PFSK-1 (cell line): Measurements from ENCODE around the gene OR6S1.

Experiments
- FOXP2 ChIP-seq: optimal IDR thresholded peaks from 2 replicates; pipeline ENCODE3; 2011; ENCODE audit warnings: borderline replicate concordance, control low read depth, inconsistent platforms; ENCODE audit not compliant: insufficient read depth; ENCODE audit errors: extremely low read length, extremely low read depth
- POLR2AphosphoS5 ChIP-seq: IDR thresholded peaks from 2 replicates; pipeline ENCODE4 v1.6.1; 2012; ENCODE audit warnings: low read depth, mild to moderate bottlenecking, control low read depth, low read length, moderate library complexity
- REST ChIP-seq, 2 experiments: IDR thresholded peaks; 2 replicates each; pipeline versions ENCODE4 v1.6.1 to v1.8.0; 2011 to 2012; ENCODE audit warnings: low read depth in 2 of 2, low read length in 2 of 2, control low read depth in 1 of 2, inconsistent platforms in 1 of 2, mild to moderate bottlenecking in 1 of 2, moderate library complexity in 1 of 2; ENCODE audit not compliant: insufficient read depth in 1 of 2

- TF ChIP-seq POLR2AphosphoS5 (no peak), FOXP2 (no peak), REST (IDR thresholded peaks at IDR 0.05; ENCODE audit: insufficient read depth in 1 of 2, low read depth in 2 of 2, low read length in 2 of 2) (no peak)
Measured at GRCh38 chr14:20652996-20653975, 11.8 kb upstream of the OR6S1 start.
